GM12878 (cell line): ENCODE measurements around the gene TIMM10B.

ENCODE experiments used
- CREB1 ChIP-seq: IDR thresholded peaks from 2 replicates; pipeline ENCODE4 v1.6.1; 2012; ENCODE audit warnings: low read depth, mild to moderate bottlenecking, inconsistent platforms
- DPF2 ChIP-seq: fragments of 450-650 bp; IDR thresholded peaks from 2 replicates; pipeline ENCODE4 v1.6.1; 2017; ENCODE audit warnings: mild to moderate bottlenecking
- JUNB ChIP-seq: IDR thresholded peaks from 2 replicates; pipeline ENCODE4 v1.6.1; 2016; ENCODE audit warnings: antibody characterized with exemption, mild to moderate bottlenecking
- MYC ChIP-seq: IDR thresholded peaks from 2 replicates; pipeline ENCODE4 v1.6.1; 2011; ENCODE audit warnings: mild to moderate bottlenecking, low read length, moderate library complexity, inconsistent platforms; ENCODE audit not compliant: insufficient read depth, insufficient replicate concordance, insufficient read length, severe bottlenecking
- NFYB ChIP-seq: IDR thresholded peaks from 2 replicates; pipeline ENCODE4 v1.6.1; 2011; ENCODE audit warnings: low read depth, mild to moderate bottlenecking, low read length, improper control_type of control experiment, moderate library complexity; ENCODE audit not compliant: insufficient read depth
- POLR2A ChIP-seq: IDR thresholded peaks from 2 replicates; pipeline ENCODE4 v1.6.1; 2011; ENCODE audit warnings: low read depth, mild to moderate bottlenecking, low read length
- YY1 ChIP-seq: IDR thresholded peaks from 2 replicates; pipeline ENCODE4 v1.6.1; 2011; ENCODE audit warnings: low read depth, mild to moderate bottlenecking, low read length
- TF ChIP-seq, protein P1 (sequence below): IDR thresholded peaks from 2 replicates; pipeline ENCODE4 v1.6.1; 2011; ENCODE audit warnings: borderline replicate concordance, low read depth, mild to moderate bottlenecking, moderate library complexity, mixed read lengths, low read length; ENCODE audit not compliant: insufficient read depth; ENCODE audit errors: extremely low read length
- TF ChIP-seq, protein P2 (sequence below), 3 experiments: IDR thresholded peaks in 2 of 3; conservative IDR thresholded peaks in 1 of 3; 2 replicates each; pipeline ENCODE4 v1.5.1; 2011; ENCODE audit warnings: low read depth in 3 of 3, low read length in 3 of 3, mild to moderate bottlenecking in 3 of 3, control low read depth in 2 of 3, moderate library complexity in 2 of 3, inconsistent platforms in 1 of 3, mixed read lengths in 1 of 3; ENCODE audit not compliant: control insufficient read depth in 2 of 3, insufficient read depth in 1 of 3; ENCODE audit errors: extremely low read depth in 1 of 3
- TF ChIP-seq, protein P3 (sequence below): fragments of 450-650 bp; IDR thresholded peaks from 2 replicates; pipeline ENCODE4 v1.6.1; 2016; ENCODE audit warnings: mild to moderate bottlenecking
- TF ChIP-seq, protein P4 (sequence below): IDR thresholded peaks from 2 replicates; pipeline ENCODE4 v1.6.1; 2012; ENCODE audit warnings: low read depth, low read length, improper control_type of control experiment

DNA sequence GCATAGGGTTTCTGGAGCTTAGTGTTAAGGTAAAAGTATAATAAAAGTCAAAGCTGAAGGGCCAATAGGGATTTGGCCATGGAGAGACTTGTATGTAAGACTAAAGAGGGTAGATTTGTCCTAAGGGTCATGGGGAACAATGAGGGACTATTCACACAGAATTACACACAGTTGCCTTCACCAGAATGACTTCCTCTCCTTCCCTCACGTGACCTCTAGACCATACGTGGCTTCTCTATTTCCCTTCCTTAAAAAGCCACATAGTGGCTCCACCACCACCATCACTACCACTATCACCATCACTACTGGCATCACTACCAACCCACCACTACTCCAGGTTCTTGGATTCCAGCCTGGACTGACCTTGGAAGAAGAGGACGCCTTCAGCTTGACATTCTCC lies 43.3 kb upstream of the TIMM10B start:
- no peak for TF ChIP-seq MYC
- TF ChIP-seq, protein P1, sequence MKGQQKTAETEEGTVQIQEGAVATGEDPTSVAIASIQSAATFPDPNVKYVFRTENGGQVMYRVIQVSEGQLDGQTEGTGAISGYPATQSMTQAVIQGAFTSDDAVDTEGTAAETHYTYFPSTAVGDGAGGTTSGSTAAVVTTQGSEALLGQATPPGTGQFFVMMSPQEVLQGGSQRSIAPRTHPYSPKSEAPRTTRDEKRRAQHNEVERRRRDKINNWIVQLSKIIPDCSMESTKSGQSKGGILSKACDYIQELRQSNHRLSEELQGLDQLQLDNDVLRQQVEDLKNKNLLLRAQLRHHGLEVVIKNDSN = peak; percentile 77
- TF ChIP-seq, protein P2, sequence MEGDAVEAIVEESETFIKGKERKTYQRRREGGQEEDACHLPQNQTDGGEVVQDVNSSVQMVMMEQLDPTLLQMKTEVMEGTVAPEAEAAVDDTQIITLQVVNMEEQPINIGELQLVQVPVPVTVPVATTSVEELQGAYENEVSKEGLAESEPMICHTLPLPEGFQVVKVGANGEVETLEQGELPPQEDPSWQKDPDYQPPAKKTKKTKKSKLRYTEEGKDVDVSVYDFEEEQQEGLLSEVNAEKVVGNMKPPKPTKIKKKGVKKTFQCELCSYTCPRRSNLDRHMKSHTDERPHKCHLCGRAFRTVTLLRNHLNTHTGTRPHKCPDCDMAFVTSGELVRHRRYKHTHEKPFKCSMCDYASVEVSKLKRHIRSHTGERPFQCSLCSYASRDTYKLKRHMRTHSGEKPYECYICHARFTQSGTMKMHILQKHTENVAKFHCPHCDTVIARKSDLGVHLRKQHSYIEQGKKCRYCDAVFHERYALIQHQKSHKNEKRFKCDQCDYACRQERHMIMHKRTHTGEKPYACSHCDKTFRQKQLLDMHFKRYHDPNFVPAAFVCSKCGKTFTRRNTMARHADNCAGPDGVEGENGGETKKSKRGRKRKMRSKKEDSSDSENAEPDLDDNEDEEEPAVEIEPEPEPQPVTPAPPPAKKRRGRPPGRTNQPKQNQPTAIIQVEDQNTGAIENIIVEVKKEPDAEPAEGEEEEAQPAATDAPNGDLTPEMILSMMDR (IDR thresholded peaks at IDR 0.05 in 2 of 3, conservative IDR thresholded peaks at IDR 0.05 in 1 of 3; ENCODE audit: control insufficient read depth in 2 of 3, extremely low read depth in 1 of 3, insufficient read depth in 1 of 3, low read depth in 3 of 3, low read length in 3 of 3) = no peak
- TF ChIP-seq POLR2A = no peak
- TF ChIP-seq CREB1 = no peak
- TF ChIP-seq YY1 = no peak
- TF ChIP-seq NFYB = no peak
- TF ChIP-seq JUNB = no peak
- TF ChIP-seq, protein P3, sequence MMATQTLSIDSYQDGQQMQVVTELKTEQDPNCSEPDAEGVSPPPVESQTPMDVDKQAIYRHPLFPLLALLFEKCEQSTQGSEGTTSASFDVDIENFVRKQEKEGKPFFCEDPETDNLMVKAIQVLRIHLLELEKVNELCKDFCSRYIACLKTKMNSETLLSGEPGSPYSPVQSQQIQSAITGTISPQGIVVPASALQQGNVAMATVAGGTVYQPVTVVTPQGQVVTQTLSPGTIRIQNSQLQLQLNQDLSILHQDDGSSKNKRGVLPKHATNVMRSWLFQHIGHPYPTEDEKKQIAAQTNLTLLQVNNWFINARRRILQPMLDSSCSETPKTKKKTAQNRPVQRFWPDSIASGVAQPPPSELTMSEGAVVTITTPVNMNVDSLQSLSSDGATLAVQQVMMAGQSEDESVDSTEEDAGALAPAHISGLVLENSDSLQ = no peak
- TF ChIP-seq DPF2 = no peak
- TF ChIP-seq, protein P4, sequence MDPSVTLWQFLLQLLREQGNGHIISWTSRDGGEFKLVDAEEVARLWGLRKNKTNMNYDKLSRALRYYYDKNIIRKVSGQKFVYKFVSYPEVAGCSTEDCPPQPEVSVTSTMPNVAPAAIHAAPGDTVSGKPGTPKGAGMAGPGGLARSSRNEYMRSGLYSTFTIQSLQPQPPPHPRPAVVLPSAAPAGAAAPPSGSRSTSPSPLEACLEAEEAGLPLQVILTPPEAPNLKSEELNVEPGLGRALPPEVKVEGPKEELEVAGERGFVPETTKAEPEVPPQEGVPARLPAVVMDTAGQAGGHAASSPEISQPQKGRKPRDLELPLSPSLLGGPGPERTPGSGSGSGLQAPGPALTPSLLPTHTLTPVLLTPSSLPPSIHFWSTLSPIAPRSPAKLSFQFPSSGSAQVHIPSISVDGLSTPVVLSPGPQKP = no peak
